HT1080 (cell line): ENCODE results near the gene FOXK2. TPM values are rescaled to one million over a fixed set of nuclear protein-coding genes. Genes with fewer than 3 reads are reported as not detected.

ENCODE experiments used
- DNase-seq: peaks from one replicate; pipeline ENCODE4 v3.0.0-alpha.2; 2015; ENCODE audit warnings: low read depth
- total RNA-seq: library from RNA; depleted of rRNA; stranded (reverse); fragments of >200 nt; shearing (Covaris generic); gene quantifications from 2 replicates; pipeline ENCODE4 v1.2.3, GENCODE V29; 2014; rRNA removed

Gene FOXK2
- total RNA-seq, 1 experiment from 2014 or later, result 47.8 TPM

DNA sequence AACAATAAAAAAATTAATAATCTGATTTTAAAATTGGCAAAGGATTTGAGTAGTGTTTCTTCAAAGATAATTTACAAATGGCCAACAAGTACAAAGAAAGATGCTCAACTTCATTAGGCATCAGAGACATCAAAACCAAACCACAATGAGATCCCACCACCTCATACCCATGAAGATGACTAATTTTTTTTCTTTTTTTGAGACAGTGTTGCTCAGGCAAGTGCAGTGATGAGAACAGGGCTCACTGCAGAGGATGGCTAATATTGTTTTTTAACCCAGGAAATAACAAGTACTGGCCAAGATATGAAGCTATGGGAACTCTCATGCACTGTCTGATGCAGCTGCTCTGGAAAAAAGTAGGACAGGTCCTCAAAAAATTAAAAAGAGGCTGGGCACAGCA is 113.8 kb downstream of the FOXK2 start:
- DNase-seq, result no peak

DNA sequence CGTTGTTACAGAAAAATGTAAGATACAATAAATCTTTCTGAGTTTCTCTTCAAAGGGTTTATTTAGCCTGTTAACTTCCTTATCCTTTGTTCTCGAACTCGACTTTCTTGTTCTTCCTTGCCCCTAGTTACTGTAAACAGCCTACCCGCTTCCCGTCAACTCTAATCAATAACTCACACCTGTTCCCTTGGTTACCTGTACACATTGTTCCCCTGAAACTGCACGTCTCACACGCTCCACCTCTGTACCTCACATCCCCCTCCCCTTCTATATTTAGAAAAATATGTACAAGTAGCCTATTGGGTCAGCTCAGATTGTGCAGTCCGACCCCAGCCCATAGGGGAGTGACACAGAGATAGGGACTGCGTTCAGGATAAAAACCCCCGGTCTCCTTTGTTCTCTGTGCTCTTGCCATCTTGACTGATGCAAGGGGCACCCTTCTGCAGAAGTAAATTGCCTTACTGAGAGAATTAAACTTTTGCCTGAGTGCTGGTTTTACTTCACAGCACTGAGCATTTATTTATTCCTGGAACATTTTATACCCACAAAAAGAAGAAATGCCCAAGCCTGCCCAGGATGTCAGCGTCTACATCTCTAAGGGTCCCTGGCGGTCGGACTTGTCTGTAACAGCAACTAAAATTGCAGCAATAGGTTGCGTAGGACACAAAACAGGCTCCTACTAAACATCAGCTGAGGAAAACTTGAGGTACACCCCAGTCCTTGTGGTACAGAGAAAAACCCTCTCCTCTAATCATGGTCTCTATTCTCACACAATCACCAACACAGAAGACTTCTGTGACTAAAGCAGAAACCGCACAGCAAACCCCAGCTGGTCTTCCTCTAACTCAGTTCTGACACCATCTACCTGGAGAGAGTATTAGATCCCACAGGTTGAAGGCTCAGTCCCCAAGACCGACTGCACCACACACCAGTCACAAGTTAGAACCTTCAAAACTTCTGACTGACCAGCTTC is 117.4 kb downstream of the FOXK2 start:
- DNase-seq, result no peak

DNA sequence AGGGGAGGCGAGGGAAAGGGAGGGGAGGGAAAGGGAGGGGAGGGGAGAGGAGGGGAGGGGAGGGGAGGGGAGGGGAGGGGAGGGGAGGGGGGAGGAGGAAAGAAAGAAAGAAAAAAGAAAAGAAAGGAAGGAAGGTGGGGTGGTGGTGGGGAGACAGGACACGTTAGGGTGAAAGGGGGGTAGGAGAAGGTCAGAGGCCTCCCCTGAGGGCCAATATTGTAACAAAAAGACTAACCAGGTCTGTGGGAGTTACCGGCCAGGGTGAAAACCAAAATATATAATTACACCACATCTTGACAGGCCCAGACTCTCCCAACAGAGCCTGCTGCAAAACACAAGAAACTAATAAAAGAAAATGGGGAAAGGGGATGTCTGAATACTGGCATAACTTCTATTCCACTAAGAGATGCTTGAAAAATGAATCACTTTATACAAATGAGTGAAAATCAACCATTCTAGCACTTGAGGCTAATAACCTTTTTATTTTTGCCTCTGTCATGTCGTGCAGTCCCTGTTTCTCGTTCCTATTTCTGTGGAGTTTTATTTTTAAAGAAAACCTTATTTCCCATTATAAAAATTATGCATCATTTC is 118.7 kb downstream of the FOXK2 start:
- DNase-seq, result no peak

DNA sequence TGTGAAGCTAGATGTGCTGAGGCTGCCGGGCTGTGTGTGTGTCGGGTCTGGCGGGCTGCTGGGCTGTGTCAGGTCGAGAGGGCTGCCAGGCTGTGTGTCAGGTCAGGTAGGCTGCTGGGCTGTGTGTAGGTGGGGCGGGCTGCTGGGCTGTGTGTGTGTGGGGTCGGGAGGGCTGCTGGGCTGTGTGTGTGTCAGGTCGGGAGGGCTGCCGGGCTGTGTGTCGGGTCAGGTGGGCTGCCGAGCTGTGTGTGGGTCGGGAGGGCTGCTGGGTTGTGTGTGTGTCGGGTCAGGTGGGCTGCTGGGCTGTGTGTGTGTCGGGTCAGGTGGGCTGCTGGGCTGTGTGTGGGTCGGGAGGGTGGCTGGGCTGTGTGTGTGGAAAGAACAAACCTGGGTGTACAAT is 120.1 kb downstream of the FOXK2 start:
- no peak for DNase-seq

DNA sequence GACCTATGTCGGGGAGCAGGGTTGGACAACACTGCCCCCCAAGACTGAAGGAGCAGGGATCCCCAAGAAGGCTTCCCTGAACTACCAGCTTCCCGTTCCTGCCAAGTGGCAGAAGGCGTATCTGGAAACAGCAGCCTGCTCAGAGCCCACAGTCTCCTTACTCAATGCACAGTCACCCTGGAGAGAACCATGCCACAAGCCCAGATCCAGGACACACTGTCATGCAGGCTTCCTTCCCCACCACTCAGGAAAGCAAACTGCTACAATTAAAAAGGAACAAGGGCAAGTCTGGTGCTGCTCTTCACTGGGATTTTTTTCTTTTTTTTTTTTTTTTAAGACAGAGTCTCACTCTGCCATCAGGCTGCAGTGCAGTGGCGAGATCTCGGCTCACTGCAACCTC is 120.5 kb downstream of the FOXK2 start:
- DNase-seq, result no peak

DNA sequence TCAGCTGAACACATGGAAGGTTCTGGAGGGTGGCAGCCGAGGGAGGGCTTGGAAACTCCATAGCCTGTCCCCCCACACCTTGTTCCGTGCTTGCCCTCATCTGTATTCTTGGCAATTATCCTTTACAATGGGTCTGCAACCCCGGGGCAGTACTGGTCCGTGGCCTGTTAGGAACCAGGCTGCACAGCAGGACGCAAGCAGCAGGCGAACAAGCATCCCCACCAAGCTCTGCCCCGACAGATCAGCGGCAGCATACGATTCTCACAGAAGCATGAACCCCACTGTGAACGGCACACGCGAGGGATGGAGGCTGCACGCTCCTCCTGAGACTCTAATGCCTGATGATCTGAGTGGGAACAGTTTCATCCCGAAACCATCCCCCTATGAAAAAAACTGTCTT is 122.5 kb downstream of the FOXK2 start:
- no peak for DNase-seq

DNA sequence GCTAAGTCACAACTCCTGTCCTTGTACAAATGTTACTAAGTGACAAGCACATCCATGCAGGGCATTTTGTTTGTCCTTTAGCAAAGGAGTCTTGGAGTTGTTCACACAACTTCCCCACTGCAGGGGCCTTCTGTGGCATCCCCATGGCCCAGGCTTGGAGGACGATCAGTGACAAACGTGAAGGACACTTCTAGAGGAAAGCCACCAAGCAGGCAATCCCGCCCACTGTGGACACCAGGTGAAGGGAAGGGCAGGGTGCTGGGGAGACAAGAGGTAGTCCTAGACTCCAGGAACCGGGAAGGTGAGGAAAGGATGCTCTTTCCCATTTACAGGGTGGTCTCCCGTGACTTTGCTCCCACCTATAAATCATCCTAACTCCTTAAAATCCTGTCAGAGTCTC is 124.6 kb downstream of the FOXK2 start:
- DNase-seq, result no peak

DNA sequence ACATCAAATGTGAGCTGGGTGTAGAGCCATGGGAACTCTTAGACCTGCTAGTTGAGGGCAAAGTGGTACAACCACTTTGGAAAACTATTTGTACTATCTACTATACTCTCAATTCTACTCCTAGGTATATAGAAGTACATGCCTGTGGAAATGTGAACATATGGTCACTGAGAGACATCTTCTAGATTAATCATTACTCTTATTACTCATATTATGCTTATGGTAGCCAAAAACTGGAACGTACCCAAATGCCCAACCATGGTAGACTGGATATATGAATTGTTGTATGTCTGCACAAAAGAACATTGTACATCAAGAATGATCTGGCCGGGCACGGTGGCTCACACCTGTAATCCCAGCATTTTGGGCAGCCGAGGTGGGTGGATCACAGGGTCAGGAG is 126.0 kb downstream of the FOXK2 start:
- no peak for DNase-seq

DNA sequence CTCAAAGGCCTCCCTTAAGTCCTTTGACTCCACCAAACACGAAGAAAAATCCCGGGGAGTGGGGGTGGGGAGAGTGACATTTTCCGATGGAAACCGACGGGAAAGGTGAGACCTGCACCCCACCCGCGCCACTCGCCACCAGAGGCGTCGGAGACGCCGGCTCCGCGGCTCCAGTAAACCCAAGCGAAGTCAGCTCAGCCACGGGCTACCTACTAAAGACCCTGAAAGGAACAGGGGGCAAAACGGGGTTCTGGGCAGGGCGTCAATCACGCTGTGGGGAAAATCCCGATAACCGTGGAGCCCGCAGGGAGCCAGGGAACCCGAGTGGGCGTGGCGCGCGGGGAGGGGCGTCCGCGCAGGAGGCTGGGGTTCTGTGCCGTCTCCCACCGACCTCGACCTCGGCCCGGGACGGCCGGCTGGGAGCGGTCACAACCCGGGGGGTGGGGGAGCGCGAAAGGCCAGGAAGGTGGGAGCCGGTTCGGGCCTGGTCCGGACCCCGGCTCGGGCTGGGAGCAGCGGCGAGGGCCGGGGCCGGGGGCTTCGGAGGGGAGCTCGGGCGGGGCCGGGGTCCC is 128.1 kb downstream of the FOXK2 start:
- DNase-seq, result no peak

DNA sequence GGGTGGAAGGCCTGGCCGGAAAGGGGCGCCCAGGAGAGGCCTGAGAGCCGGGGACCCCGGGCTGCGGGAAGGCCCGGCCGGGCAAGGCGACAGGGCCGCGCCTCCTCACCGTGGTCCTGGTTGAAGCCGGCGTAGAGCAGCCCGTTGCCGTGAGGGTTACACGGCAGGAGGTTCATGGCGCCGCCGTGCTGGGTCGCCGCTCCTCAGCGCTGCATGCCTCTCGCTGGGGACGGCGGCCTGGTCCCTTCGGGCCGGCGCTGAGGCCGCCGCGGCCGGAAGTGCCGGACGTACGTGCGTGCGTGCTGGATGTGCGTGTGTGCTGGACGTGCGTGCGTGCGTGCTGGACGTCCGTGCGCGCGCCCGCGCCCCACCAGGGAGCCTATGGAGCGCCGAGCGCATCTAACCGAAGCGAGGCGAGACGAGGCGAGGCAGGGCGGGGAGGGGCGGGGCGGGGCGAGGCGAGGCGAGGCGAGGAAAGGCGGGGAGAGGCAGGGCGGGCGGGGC is 128.7 kb downstream of the FOXK2 start, which contains the start of gene WDR45B:
Gene WDR45B (minus strand): TSS at position 280 of the 504 bp plus-strand sequence. CDS start 104 bp downstream, at position 176.
- DNase-seq, result peak; percentile 93

DNA sequence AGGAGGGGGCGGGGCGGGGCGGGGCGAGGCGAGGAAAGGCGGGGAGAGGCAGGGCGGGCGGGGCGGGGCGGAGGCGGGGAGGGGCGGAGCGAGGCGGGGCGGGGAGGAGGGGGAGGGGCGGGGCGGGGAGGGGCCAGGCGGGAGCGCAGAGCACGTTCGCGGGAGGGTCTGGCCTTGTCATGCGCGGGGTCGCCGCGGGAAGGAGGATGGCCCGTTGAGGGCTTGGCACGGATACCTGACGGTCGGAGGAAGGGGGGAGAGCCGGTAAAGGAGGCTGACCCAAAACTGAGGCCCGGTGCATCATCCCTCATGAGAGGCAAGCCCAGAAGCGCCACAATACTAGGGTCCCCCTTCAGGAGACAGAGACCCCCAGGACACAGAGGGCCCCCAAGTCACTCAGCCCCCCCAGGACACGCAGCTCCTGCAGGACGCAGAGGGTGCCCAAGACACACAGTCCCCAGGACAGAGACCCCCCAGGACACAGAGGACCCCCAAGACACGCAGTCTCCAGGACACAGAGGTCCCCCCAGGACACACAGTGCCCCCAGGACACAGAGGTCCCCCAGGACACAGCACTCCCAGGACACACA is 129.3 kb downstream of the FOXK2 start:
- no peak for DNase-seq

DNA sequence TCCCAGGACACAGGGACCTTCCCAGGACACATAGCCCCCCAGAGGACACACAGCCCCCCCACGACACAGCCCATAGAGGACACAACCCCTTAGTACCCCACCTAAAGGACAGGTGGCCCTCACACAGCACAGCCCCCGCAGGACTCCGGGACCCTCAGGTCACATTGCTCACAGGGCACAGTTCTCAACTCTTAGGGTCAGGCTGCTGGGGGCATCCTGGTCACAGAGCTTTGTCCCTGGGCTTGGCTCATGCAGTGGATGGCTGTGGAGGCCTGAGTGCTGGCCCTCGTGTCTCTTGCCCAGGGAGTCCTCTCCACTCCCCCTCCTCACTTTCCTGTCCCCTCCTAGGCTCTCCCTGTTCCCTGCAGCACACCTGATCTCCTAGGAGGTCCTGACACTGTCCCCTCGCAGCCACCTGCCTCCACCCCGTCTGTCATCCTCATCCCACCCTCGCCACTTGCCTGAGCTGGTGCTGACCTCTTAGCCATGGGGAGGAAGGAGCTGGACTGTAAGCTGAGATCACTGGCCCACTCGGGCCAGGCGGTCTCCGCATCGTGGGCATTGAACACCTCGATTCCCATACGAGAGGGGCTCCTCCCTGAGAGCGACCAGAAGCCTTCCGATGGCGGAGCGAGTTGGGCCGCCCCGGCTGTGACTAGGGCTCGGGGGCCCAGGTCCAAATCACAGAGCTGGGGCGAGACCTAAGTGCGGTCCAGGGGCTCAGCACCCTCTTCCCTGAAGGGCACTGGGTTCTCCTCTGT is 130.1 kb downstream of the FOXK2 start:
- DNase-seq, result no peak

DNA sequence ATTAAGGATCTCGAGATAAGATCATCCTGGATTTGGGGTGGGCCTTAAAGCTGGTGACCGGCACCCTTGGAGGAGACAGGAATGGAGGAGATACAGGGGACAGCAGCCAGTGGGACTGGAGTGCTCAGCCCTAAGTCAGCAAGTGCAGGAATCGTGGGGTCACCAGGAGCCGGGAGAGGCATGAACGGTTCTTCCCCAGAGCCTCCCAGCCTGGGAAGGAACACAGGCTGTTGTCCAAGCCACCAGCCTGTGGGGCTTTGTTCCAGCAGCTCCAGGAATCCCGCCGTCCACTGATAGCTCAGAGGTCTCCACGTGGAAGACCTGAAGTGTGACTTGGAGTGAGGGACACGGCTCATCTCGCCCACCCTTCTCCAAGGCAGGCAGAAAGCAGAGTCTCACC is 131.2 kb downstream of the FOXK2 start:
- DNase-seq, result no peak

DNA sequence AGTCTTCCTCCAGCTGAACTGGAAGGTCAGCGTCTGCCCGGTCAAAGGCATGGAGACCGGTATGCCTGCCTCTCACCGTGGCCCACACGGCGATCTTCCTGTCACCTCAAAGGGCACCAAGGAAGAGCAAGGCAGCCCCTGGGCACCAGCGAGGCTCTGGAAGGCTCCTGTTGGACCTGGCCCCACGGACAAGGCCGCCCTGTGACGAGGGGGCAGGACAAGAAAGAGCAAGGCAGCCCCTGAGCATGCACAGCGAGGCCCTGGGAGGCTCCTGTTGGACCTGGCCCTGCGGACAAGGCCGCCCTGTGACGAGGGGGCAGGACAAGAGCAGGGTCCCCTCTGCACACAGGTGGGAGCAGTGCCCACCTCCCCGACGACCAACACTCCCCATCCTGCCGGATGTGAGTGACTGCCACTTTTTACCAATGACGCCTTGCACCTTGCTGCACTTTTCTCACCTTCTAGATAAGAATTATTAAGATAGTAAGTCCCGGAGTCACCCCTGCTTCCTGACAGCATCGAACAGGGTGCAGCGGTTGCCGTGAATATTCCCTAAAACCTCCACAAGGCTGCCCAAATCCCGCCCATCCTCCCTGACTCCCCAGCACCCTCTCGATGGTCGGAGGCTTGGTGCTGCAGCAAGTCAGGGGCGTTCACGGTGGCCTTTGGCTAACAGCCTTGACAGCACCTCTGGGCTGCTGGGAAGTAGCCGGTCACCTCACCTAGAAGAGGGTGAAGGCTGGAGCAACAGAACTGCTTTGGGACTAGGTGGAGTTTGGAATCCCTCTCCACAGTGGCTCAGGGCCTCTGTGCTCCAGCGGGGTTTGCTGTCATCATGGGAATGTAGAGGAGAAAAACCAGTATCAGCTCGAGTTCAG is 134.4 kb downstream of the FOXK2 start:
- DNase-seq, result no peak

Other genes with a start within 250 kb of the FOXK2 start
- gene CSNK1D, start 246.0 kb upstream of the FOXK2 start, total RNA-seq, result 34.0 and 58.5 TPM in 2 replicates
- gene CD7, start 202.1 kb upstream of the FOXK2 start, total RNA-seq, result not detected in 2 replicates
- 0.24 TPM in 1 of 2 replicates, not detected in the other for gene SECTM1, start 186.0 kb upstream of the FOXK2 start, total RNA-seq
- 1.4 and 2.1 TPM in 2 replicates for gene TEX19, start 160.5 kb upstream of the FOXK2 start, total RNA-seq
- gene UTS2R, start 148.0 kb upstream of the FOXK2 start, total RNA-seq, result not detected in 2 replicates
- 8.0 and 11.5 TPM in 2 replicates for gene HEXD, start 101.4 kb upstream of the FOXK2 start, total RNA-seq
- 40.8 and 45.3 TPM in 2 replicates for gene OGFOD3, start 101.1 kb upstream of the FOXK2 start, total RNA-seq
- gene CYBC1, start 69.0 kb upstream of the FOXK2 start, total RNA-seq, result 38.2 and 39.6 TPM in 2 replicates
- gene NARF, start 61.0 kb upstream of the FOXK2 start, total RNA-seq, result 34.3 and 35.8 TPM in 2 replicates
- gene WDR45B, start 128.7 kb downstream of the FOXK2 start, total RNA-seq, result 89.2 and 102 TPM in 2 replicates
- 5.8 and 6.1 TPM in 2 replicates for gene RAB40B, start 179.0 kb downstream of the FOXK2 start, total RNA-seq
- 22.6 and 32.0 TPM in 2 replicates for gene FN3KRP, start 197.0 kb downstream of the FOXK2 start, total RNA-seq
- gene FN3K, start 215.9 kb downstream of the FOXK2 start, total RNA-seq, result not detected in 2 replicates
- gene TBCD, start 232.3 kb downstream of the FOXK2 start, total RNA-seq, result 17.4 and 23.0 TPM in 2 replicates